NCI-H82 treated with DMSO at 0.1 percent for 48 hours (cell line): Measurements from ENCODE around the gene CWC25.

Experiments
- DNase-seq: peaks from one replicate; lab custom pipeline; 2025; ENCODE audit not compliant: unreplicated experiment; lab: John Stamatoyannopoulos, UW

The CWC25 gene

GRCh38 chr17:38853292-38854219 lies 28.4 kb upstream of the CWC25 start, which contains the start of gene RPL23:
TSS of gene RPL23 (minus strand) at chr17:38853721. CDS start at chr17:38853710, 11 bp downstream.
- peak; percentile 98 for DNase-seq

- no peak for DNase-seq
These were observed 27.7 kb upstream of the CWC25 start for GRCh38 chr17:38852771-38853291.

- DNase-seq: no peak
These were observed 26.3 kb upstream of the CWC25 start for GRCh38 chr17:38851434-38851833.

- no peak for DNase-seq
These were observed 25.3 kb upstream of the CWC25 start for GRCh38 chr17:38850374-38850773.

GRCh38 chr17:38848939-38849605 lies 24.0 kb upstream of the CWC25 start:
- no peak for DNase-seq

GRCh38 chr17:38848557-38848891 lies 23.4 kb upstream of the CWC25 start:
- no peak for DNase-seq

- no peak for DNase-seq
These were observed 19.2 kb upstream of the CWC25 start for GRCh38 chr17:38844261-38844757.

GRCh38 chr17:38825762-38826247 lies 684 bp upstream of the CWC25 start:
- DNase-seq: no peak

- DNase-seq: no peak
These were observed 9.4 kb downstream of the CWC25 start for GRCh38 chr17:38815576-38816193.

GRCh38 chr17:38809828-38810227 lies 15.3 kb downstream of the CWC25 start:
- no peak for DNase-seq

GRCh38 chr17:38800237-38800760 lies 24.8 kb downstream of the CWC25 start:
- no peak for DNase-seq

GRCh38 chr17:38799501-38800236 lies 25.5 kb downstream of the CWC25 start, which contains the start of gene PIP4K2B:
TSS of gene PIP4K2B (minus strand) at chr17:38799556. CDS start at chr17:38799424, 132 bp downstream.
- DNase-seq: peak; percentile 98

GRCh38 chr17:38798614-38799500 lies 26.3 kb downstream of the CWC25 start:
- peak; percentile 23 for DNase-seq

GRCh38 chr17:38797828-38798227 lies 27.3 kb downstream of the CWC25 start:
- no peak for DNase-seq

- DNase-seq: no peak
These were observed 28.0 kb downstream of the CWC25 start for GRCh38 chr17:38797158-38797490.

GRCh38 chr17:38796451-38797157 lies 28.5 kb downstream of the CWC25 start:
- no peak for DNase-seq

GRCh38 chr17:38794221-38794620 lies 30.9 kb downstream of the CWC25 start:
- no peak for DNase-seq

- DNase-seq: no peak
These were observed 34.0 kb downstream of the CWC25 start for GRCh38 chr17:38791162-38791561.
